ACHN (cell line): ENCODE measurements around the gene SCGB3A1.

Experiments
- DNase-seq: peaks from one replicate; pipeline ENCODE4 v3.0.0-alpha.2; 2015
- in situ Hi-C: cut with HindIII; loops from 2 replicates; pipeline ENCODE4 v1.10.0; 2017; ENCODE audit warnings: low sequenced_read_pairs, low pct_ligation_motif_present, low pct_unique_long_range_greater_than_20kb

The SCGB3A1 gene

DNA sequence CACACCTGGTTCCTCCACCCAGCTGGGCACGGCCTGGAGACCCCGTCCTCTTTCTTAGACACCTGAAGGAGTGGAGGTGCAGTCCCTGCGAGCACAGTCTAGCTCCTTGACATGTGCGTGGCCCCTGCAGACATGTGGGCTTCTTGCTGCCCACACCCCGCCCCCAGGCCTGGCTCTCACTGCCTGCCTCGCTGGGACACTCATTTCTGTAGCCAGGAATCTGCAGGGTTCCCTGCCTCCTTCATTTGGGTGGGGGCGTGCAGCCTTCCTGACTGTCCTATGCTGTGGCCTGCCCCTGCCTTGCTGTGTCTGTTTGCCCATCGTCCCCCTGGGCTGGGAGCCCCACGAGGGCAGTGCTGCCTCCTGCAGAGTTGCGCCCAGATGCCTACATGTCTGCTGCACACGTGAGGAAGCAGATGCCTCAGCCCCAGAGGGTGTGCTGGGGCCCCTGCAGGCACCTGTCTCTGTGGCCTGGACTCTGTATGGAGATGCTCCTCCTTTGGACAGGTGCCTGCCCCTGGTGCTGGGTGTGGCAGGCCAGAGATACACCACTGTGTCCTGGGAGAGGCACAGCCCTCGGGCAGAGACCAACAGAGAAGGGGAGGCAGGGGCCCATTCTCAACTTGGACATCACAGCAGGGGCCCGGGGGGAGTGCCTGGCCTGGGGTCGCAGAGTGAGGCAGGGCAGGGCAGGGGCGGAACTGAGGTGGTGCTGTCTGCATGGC lies 35.5 kb upstream of the SCGB3A1 start:
- in situ Hi-C loops: no loop called here
- no peak for DNase-seq

DNA sequence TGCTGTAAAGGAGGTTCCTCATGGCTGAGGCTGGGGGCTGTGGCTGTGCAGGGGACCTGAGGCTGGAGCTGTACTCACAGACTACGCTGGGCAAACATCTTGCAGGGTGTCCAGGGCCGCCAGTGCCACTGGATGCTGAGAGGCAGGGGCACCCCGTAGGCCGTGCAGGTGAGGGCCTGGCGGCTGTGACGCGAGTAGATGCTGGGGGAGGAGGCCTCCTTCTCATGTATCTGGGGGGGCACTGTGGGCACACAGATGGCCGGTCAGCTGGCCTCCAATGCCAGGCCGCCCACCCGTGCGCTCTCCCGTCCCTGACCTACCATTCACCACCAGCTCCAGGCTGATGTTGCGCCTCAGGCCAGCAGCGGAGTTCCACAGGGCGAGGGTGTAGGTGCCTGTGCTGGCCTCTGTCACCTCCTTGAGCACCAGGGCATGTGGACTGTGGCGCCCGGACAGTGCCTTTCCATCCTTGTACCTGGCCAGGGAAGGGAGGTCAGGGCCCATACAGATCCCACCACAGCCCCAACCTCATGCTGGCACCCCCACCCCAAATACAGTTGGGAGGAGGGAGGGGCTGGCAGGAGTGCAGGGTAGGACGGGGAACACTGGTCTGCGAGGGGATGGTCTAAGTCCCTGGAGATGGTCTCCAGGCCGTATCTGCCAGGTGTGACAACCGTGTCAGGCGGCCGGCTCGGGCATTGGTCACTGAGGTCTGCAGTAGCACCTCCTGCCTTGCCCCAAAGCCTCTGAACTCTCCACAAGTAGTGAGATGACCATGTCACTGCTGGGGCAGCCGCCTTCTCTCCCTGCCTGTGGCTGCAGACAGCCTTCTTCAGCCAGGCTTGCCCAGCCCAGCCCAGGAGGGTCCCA lies 34.7 kb upstream of the SCGB3A1 start:
- in situ Hi-C loops: no loop called here
- DNase-seq: no peak

DNA sequence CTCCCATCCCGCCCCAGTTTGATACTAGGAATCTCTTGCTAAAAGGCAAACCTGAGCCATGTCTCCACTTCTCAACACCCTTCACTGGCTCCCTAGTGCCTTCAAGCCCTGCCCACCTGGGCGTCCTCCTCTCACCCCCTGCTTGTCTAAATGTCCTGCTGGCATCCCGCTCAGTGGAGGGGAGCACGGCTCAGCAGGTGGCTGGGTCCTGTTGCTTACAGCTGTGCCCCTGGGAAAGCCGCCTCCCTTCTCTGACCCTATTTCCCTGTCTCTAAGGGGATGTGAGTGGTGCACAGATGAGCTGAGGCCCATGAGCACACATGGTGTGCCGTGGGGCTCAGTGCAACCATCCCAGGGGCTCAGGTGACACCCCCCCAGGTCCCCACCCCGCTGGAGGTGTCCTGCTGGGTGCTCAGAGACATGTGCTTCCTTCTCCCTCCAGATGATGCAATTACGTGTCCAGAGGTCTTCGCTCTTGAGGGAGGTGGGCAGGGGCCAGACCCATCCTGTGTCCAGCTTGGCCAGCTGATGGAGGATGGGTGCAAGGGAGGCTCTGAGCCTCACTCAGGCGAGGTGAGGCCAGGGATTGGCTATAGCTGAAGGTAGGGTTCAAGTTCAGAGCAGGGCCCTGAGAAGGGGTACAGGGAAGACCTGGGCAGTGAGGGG lies 34.0 kb upstream of the SCGB3A1 start:
- in situ Hi-C loops: no loop called here
- DNase-seq: no peak

DNA sequence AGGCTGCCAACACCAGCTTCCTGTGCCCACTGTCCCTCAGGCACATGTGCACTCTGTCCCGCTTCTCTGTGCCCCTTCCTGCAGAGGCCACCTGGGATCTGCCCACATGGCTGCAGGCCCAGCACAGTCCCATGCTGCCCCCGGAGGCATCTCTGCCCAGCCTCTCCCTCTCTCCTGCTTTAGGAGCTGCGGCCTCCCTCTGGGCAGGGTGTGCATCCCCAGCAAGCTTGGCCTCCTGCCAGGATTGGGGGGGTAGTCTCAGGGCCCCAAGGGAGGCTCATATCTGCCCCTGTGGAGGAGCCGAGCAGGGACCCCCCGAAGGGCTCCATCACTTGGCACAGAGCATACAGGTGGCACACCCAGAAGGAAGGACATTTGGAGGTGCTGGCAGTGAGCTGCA lies 33.3 kb upstream of the SCGB3A1 start:
- in situ Hi-C loops: no loop called here

DNA sequence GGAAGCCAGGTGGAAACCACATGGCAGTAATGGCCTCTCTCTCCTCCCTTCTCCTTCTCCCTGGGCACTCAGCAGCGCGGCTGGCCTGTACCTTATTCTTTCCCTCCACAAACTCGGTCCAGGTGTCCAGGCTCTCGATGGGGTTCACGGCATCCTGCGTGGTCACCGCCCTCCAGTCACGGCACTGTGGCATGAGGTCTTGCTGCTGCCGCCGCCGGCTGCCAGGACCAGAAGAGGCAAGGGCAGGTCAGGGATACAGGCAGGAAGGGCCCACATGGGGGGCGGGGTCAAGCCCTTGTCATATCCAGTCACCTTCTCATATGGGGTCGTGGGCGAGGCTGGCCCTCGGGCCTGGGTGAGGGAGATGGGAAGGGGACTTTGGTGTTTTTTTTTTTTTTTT lies 32.5 kb upstream of the SCGB3A1 start:
- DNase-seq: no peak
- in situ Hi-C loops: no loop called here

More for the DNA sequence above, 33.3 kb upstream of the SCGB3A1 start:
- DNase-seq: no peak

DNA sequence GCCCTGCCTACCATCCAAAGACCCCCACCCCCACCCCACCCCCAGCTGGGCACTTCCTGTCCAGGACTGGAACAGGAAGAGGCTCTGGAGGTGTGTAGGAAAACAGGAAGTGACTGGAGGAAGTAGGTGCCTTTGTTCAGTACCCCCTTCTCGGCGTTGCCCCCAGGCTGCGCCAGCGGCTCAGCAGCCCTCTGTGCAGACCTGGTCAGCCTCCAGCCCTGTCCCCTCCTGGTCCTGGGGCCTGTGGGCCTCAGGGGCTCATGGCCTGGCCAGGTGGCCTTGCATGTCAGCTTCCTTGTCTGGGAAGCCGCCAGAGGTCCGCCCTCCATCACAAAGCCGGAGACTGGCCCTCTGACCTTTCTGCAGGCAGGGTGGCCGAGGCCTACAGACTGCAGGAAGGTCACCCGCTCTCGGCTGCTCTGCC lies 32.1 kb upstream of the SCGB3A1 start:
- DNase-seq: no peak
- in situ Hi-C loops: no loop called here

DNA sequence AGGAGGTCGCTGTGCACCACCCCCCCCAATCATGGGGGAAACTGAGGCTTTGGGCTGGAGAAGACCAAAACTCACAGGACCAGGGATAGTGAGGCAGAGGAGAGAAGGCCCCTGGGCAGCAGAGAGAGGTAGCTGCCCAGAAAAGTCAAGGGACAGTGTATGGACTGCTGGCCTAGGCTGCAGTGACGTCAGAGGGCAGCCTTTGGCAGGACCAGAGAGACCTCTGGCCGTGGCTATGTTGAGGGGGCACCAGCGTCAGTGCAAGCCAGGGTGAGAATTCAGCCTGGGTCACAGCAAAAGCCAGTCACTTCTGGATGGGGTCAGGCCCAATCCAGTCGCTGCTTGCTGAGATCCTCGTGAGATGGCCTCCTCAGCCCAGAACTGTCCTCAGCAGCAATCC lies 31.6 kb upstream of the SCGB3A1 start:
- in situ Hi-C loops: no loop called here

DNA sequence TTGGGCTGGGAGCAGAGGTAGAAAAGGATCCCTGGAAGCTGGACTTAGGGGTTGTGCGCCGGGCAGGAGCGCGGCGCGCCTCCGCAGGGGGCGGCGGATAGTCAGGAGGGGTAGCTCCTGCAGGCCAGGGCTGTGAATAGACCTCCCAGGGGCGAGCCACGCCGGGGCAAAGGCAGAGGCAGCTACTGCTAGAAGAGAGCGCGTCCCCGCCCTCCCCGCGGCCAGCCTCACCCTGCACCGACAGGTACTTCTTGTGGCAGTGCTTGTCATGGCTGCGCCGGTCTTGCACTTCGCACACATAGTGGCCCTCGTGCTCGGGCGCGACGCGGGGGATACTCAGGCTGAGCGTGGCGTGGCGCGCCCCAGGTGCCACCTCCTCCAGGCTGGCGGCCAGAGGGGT lies 30.0 kb upstream of the SCGB3A1 start:
- in situ Hi-C loops: no loop called here
- DNase-seq: no peak

More for the DNA sequence above, 31.6 kb upstream of the SCGB3A1 start:
- DNase-seq: no peak

DNA sequence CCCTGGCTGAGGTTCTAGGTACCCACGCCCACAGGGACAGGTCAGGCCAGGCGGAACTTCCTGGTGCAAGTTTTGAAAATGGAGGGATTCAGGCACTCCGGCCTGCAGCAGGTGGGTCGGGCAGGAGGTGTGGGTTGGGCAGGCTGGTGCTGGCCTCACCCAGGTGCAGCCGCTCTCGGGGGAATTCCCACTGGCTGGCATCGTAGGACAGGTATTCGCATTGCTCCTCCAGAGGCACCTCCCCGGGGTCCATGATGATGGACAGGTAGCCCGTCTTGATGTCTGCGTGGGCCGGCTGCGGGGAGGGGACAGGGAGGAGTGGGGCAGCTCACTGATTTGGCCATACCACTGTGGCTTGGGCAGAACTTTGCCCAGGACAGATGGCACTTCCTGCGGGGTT lies 28.7 kb upstream of the SCGB3A1 start:
- no peak for DNase-seq
- in situ Hi-C loops: no loop called here

DNA sequence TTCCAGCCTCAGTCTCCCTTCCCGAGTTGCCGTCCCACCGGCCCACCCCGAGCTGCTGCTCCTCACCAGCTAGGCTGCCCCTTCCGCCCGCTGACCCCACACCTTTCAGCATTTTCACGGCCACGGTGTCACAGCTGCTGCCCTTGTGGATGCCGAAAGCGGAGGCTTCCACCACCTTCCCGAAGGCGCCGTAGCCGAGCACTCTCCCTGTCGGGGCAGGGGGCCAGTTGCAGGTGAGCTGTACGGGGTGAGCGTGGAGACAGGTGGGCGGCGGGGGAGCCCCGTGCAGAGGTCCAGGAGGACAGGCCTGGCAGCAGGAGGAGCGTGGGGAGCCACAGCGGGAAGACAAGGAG lies 28.2 kb upstream of the SCGB3A1 start:
- in situ Hi-C loops: no loop called here
- DNase-seq: no peak

DNA sequence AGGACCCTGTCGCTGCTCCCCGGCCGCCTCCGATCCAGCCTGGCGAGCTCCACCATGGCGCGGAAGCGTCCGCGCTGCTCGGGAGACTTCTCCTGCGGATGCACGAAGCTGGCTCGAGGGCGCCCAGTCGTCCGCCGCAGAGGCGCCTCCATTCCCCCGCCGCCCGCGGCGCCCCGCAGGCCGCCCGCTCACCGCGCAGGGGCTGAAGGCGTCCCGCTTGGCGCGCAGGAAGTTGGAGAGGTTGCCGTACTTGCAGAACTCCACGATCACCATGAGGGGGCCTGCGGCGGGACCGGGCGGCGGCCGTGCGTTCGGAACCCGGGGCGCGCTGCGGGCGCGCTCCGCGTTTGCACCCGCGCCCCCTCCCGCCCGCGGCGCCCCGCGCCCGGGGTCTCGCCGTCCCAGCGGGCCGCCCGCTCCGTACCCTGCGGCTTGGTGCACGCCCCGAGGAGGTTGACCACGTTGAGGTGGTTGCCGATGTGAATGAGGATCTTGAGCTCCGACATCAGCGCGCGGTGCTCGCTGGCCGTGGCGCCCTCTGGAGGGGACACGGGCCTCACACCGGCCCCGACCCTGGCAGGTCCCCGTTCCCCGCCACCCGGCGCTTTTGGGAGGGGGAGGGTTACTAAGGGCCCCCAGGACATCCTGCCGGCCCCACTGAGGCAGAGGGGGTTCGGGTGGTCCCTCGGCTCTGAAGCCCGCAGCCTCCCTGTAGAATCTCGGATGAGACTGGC lies 27.7 kb upstream of the SCGB3A1 start:
- DNase-seq: peak; percentile 45
- in situ Hi-C loops: no loop called here

DNA sequence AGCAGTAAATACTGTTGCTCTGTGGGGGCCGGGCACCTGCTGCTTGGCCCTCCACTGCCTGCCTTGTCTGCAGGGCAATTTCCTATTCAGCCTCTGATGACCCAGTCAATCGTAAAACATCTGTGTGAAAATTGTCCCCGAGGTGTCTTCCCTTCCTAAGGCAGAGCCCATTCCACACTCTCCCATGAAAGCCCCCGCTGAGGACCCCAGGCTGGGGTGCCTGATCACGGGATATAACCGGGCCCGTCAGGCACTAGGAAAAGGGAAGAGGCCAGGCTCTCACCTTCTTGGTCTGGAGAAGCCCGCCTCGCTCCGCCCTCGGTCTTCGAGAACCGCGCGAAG lies 27.2 kb upstream of the SCGB3A1 start:
- in situ Hi-C loops: no loop called here
- DNase-seq: no peak

DNA sequence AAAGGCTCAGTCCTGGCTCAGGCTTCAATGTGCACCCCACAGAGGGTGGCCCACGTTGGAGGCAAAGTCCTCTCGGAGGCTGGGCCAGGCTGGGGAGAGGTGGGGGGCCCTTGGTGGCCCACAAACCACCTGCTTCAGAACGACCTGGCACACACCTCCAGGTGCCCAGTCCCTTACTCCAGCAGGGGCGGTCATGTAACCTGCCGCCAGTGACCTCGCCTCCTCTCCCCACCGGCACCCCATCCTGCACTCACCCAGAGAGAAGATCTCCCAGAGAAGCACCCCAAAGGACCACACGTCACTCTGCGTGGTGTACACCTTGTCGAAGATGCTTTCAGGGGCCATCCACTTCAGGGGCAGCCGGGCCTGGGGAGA lies 22.5 kb upstream of the SCGB3A1 start:
- in situ Hi-C loops: no loop called here
- DNase-seq: no peak

DNA sequence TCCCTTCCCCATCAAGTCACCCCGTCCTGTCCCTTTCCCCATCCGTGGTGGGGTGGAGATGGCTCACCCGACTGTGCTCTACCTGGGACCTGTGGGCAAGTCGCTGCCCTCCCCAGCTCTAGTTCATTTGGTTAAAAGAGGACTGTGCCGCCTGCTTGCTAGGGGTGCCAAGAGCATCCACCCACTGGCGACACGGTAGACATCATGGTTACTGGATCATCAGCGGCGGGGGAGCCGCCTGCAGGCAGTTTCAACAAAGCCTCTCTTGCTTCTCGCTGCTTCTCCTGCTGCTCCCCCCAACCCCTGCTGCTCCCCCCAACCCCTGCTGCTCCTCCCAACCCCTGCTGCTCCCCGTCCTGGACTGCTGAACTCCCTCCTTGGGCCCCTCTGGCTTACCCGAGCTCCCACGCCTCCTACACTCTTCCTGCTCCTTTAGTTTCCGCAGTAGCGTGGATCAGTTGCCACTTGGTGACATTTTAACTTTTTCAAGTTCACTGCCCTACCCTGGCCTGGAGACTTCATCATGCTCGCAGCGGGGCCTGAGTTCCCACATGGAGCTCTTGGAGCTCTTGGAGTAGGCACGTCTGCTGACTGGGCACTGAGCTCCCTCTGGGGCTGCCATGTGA lies 22.0 kb upstream of the SCGB3A1 start:
- in situ Hi-C loops: no loop called here
- DNase-seq: no peak

DNA sequence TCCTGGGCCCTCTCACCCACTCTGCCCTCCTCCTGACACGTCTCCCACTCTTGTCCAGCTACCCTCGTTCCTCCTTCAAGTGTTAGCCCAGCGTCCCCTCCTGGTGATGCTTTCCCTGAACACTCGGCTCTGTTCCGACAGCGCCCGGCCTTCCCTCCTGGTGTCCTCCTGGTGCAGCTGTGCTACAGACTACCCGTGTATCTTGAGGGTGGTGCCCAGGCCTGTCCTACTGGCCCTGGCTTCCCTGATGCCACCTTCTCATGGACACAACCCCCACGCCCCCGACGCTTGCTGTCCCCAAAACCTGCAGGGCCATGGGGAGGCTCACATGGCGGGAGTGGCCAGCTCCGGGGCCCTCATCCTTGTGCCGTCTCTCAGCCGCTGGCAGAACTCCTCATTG lies 21.4 kb upstream of the SCGB3A1 start:
- DNase-seq: no peak
- in situ Hi-C loops: no loop called here

DNA sequence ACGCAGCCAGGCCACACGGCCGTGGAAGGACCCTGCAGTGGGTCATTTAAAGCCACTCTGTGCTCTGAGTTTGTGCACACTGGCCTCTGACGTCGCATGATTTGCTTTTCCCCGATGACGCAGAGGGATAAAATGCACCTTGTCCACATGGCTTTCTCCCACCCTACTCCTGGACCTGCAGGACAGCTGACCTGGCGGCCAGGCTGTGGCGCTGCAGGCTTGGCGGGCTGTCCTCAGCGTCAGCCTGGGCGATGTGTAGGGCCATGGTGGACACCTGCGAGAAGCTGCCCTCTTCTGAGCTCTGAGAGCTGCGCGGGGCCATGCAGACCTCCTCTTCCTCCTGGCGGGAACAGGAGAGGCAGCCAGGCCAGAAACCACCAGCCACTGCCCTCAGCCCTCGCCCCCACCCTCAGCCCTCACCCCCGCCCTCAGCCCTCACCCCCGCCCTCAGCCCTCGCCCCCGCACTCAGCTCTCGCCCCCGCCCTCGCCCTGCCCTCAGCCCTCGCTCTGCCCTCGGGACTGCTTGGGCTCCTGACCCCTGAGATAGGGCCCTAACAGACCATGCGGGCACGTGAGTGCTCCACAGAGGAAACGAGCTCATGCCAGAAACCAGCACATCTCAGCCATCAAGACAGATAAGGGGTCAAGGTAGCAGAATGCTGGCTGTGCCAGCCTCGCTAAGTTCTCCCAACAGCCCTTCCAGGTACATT lies 20.0 kb upstream of the SCGB3A1 start:
- DNase-seq: no peak
- in situ Hi-C loops: no loop called here

DNA sequence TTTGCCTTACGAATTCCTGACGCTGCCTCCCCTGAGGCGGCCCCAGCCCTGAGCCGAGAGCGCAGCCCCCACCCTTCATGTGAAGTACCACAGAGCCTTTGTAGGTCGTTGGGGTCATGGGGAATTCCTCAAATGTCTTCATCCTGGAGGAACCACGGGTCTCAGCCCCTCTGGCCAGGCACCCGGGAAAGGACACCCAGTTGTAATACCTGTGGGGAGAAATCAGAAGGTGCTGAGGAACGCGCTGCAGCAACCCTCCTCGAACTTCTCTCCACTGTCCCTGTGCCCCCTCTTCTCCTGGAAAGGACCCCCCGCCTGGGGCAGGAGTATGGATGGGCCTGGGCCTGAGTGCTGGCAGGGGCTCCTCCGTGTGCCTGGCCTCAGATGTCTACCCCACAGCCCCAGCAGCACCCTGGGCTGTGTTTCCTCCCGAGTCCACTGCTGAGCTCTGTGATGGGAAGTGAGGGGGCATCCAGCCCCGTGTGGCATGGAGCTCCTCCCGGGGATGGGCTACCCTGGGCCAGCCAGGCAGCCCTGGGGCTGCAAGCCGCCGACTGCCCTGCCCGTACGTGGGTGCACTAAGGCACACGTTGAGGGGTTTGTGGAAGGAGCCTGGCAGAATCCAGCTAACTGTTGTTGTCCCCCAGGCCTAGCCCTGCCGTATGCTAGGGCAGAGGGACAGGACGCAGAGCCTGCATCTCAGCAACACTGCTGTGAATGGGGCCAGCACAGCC lies 18.7 kb upstream of the SCGB3A1 start:
- no peak for DNase-seq
- in situ Hi-C loops: no loop called here
